Suppressor macrophage treated with lipopolysaccharide for 1 hour (primary cell): Measurements from ENCODE around the gene USE1.

Source experiments
- DNase-seq, 3 donors: peaks; one replicate each; pipeline ENCODE4 v3.0.0-alpha.2; 2020 to 2022

USE1 gene

DNA sequence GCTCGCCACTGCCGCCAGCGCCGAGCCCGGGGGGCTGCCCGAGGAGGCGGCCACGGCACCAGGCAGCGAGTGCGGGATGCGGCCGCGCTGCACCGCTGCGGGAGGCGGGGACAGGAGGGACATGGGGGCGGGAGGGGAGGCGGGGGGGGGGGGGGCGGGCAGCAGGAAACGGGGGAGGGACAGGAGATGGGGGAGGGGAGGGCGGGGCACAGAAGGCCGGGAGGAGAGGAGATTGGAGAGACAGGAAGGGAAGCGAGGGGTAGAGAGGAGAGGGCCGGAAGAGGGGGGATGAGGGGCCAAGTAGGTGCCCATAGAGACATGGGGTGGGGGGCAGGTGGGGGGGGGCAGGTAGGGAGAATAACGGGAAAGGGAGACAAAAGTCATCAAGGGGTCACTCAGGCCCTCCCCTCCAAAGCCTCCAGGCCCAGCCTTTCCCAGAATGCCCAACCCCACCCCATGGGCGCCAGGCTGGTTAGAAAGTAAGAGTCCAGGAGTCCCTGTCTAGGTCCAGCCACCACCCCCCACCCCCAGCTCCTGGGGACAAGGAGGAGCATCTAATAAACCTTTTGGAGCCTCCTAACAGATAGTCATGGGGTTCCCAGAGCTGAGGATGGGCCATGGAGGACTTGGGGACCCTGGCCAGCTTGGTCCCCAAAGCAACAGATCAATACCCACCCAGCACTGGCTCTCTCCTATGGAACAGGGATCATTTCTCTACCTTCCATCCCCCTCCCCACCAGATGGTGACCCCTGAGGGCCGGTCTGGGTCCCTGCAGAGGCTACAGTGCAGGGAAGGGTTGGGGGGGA lies 21.0 kb downstream of the USE1 start:
- DNase-seq = no peak

- no peak for DNase-seq
Measured at GRCh38 chr19:17236811-17237543, 21.8 kb downstream of the USE1 start.

GRCh38 chr19:17237747-17238706 lies 22.9 kb downstream of the USE1 start:
- no peak for DNase-seq

- no peak for DNase-seq
Measured at GRCh38 chr19:17240062-17240752, 25.1 kb downstream of the USE1 start.

DNA sequence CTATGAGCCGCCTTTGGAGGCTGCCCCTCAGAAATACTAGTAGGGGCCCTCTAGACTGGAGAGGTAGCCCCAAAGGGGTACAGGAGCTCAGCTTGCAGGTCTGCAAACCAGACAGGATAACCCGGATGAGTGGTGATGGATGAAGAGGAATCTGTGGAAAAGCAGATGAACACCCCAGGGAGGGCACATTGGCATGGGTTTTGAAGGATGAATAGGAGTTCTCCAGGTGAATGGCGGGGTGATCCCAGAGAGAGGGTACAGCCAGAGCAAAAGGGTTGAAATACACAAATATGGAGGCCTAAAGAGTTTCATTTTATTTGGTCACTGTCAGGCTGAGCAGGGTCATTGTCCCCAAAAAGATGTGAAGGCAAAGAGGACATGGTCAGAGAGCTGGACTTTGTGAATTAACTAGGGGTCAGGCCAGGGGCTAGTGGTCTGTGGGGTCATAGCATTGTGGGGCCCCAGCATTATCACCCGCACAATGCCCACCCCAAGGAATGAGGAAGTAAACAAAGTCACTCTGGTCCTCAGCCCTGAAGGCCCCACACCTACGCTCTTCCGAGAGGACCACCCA lies 25.8 kb downstream of the USE1 start:
- DNase-seq = no peak

- no peak for DNase-seq
Measured at GRCh38 chr19:17242431-17243208, 27.5 kb downstream of the USE1 start.

- DNase-seq = no peak
Measured at GRCh38 chr19:17243211-17243829, 28.2 kb downstream of the USE1 start.

- peak in 1 of 3 donors; percentile 15 for DNase-seq
Measured at GRCh38 chr19:17243830-17244617, 28.9 kb downstream of the USE1 start.

GRCh38 chr19:17244618-17245534 lies 29.7 kb downstream of the USE1 start:
- peak in 2 of 3 donors; percentile 33 to 59 for DNase-seq

- DNase-seq = peak in 2 of 3 donors; percentile 61 to 69
Measured at GRCh38 chr19:17245535-17245984, 30.4 kb downstream of the USE1 start, which contains the start of gene NR2F6. NR2F6 (minus strand) TSS chr19:17245919; CDS start chr19:17245220, 699 bp downstream.

- DNase-seq = peak; percentile 60 to 69 (median 63)
Measured at GRCh38 chr19:17246681-17247425, 31.7 kb downstream of the USE1 start.

- no peak for DNase-seq
Measured at GRCh38 chr19:17248011-17248776, 33.0 kb downstream of the USE1 start.

- DNase-seq = no peak
Measured at GRCh38 chr19:17249887-17250548, 34.9 kb downstream of the USE1 start.

- DNase-seq = no peak
Measured at GRCh38 chr19:17254636-17255035, 39.5 kb downstream of the USE1 start.

DNA sequence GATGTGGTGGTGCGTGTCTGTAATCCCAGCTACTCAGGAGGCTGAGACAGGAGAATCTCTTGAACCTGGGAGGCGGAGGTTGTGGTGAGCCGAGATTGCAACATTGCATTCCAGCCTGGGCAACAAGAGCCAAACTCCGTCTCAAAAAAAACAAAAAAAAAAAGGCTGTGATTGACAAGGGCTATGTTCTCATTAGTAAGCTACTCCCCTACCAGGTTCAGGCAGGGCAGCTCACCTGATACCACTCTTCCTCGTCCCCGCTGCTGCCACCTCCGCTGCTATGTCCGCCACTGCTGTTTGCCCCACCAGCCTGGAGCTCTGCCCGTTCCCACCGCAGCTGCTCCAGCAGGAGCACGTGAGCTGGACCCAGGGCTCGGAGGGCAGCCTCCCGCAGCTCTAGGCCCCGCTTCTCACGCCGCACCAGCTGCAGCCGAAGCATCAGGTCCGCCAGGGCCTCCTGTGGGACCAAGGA lies 40.0 kb downstream of the USE1 start:
- DNase-seq = no peak

GRCh38 chr19:17256130-17256529 lies 41.0 kb downstream of the USE1 start:
- DNase-seq = no peak
